ENCODE data around the gene SEL1L2.

The SEL1L2 gene

DNA sequence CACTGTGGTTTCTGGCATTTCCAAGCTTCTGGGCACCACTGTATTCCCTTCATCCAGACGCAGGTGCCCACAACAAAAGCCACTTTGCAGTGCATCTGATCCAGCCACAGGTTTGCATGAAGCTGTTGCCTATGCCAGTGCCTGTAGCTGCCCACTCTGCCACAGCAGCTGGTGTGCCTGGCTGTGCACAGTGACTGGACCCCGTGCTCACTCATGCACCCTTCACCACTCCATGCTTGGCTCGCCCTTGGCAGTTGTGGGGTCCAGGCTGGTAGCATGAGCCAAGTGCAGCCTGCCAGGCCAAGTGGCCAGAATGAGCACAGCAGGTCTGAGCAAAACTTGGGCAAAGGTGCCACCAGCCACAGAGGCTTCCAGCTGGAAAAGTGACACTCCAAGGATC, 42.7 kb downstream of the SEL1L2 start:
- no peaks in the 10 kb centered on the region for H3K4me1 ChIP-seq (ENCODE audit: low read length)
- no peaks in the 10 kb centered on the region for H3K36me3 ChIP-seq (replicated peaks; ENCODE audit: insufficient read depth, low read length)
- H3K9me2 ChIP-seq (replicated peaks; ENCODE audit: insufficient read depth, low read length) = no peaks in the 10 kb centered on the region
- DNase-seq = no peak
- no peak overlapping the region for H3K27ac ChIP-seq (ENCODE audit: low read length)
- no peaks in the 10 kb centered on the region for H4K20me1 ChIP-seq (ENCODE audit: insufficient read depth, low read length)
- H3K9ac ChIP-seq (ENCODE audit: low read length) = no peak overlapping the region
- no peaks in the 10 kb centered on the region for H3K79me2 ChIP-seq (ENCODE audit: low read length)
- no peaks in the 10 kb centered on the region for H3K9me3 ChIP-seq (replicated peaks; ENCODE audit: insufficient read depth, low read length)
- TF ChIP-seq EZH2 (optimal IDR thresholded peaks at IDR 0.05; ENCODE audit: low read depth, low read length) = no peak
- no peak for TF ChIP-seq CTCF (IDR thresholded peaks at IDR 0.05; ENCODE audit: low read length)
- no peak for TF ChIP-seq EZH2phosphoT487 (IDR thresholded peaks at IDR 0.05; ENCODE audit: low read length)
- H2AFZ ChIP-seq (ENCODE audit: low read length) = no peak overlapping the region
- no peaks in the 10 kb centered on the region for H3K27me3 ChIP-seq (replicated peaks; ENCODE audit: insufficient read depth, low read length)
- no peaks in the 10 kb centered on the region for H3F3A ChIP-seq (ENCODE audit: insufficient read depth, low read length)
- no peak overlapping the region for H3K4me2 ChIP-seq (ENCODE audit: low read depth, low read length)
- no peak overlapping the region for H3K4me3 ChIP-seq (ENCODE audit: low read length)

- Histone ChIP-seq H3K4me2 (ENCODE audit: low read depth, low read length) (no peak overlapping the region), H3K9ac (ENCODE audit: low read length) (no peak overlapping the region), H3K4me1 (ENCODE audit: low read length) (no peaks in the 10 kb centered on the region), H3K79me2 (ENCODE audit: low read length) (no peaks in the 10 kb centered on the region), H3K27me3 (replicated peaks; ENCODE audit: insufficient read depth, low read length) (no peaks in the 10 kb centered on the region), H3K9me3 (replicated peaks; ENCODE audit: insufficient read depth, low read length) (no peaks in the 10 kb centered on the region), H3K27ac (ENCODE audit: low read length) (no peak overlapping the region), H3K9me2 (replicated peaks; ENCODE audit: insufficient read depth, low read length) (no peaks in the 10 kb centered on the region), H3K4me3 (ENCODE audit: low read length) (no peak overlapping the region), H2AFZ (ENCODE audit: low read length) (no peak overlapping the region), H3F3A (ENCODE audit: insufficient read depth, low read length) (no peaks in the 10 kb centered on the region), H3K36me3 (replicated peaks; ENCODE audit: insufficient read depth, low read length) (no peaks in the 10 kb centered on the region), H4K20me1 (ENCODE audit: insufficient read depth, low read length) (no peaks in the 10 kb centered on the region)
- no peak for TF ChIP-seq EZH2 (optimal IDR thresholded peaks at IDR 0.05; ENCODE audit: low read depth, low read length)
- TF ChIP-seq CTCF (IDR thresholded peaks at IDR 0.05; ENCODE audit: low read length) = no peak
- TF ChIP-seq EZH2phosphoT487 (IDR thresholded peaks at IDR 0.05; ENCODE audit: low read length) = no peak
- DNase-seq = no peak
These were observed 49.4 kb downstream of the SEL1L2 start for GRCh38 chr20:13941031-13941430.

DNA sequence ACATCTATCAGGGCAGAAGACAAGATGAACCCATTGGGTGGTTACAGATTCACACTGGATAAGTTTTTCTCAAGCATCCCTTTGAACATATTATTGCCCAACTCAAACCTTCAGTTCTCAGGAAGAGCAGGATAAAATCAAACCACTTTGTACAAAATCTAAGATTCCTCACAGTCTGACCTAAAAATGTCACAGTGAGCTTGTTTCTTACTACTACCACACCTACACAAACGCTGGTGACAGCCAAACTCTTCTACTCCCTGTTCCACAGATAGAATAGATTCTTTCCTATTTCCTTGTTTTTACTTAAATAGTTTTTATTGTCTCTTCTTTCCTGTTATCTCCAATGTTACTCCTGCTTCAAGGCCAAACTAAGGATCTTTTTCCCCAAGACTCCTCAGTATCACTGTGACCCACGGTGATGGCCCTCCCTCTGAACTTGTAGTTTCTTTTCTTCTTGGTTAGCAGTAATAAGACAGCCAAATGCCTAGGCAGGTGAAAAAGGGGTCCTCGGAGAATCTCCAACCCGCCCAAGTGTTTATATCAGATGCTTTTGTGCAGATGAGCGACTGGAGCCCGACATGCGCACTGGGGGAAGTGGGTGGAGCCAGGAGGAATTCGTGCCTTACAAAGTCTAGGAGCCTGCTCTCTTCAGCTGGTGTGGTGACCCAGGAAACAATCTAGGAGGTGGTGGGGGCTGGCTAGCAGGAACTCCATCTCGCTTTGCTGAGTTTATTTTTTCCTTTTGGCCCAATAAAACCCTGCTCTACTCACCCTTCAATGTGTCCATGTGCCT, 53.4 kb downstream of the SEL1L2 start:
- Histone ChIP-seq H3K27me3 (replicated peaks; ENCODE audit: insufficient read depth, low read length) (no peaks in the 10 kb centered on the region), H3K27ac (ENCODE audit: low read length) (no peak overlapping the region), H3K4me1 (ENCODE audit: low read length) (peaks cover 9% of the 10 kb centered on the region; the same call in 1 of the 2 replicates), H3K79me2 (ENCODE audit: low read length) (no peaks in the 10 kb centered on the region), H3K9ac (ENCODE audit: low read length) (no peak overlapping the region), H3K9me3 (replicated peaks; ENCODE audit: insufficient read depth, low read length) (no peaks in the 10 kb centered on the region), H3K4me2 (ENCODE audit: low read depth, low read length) (no peak overlapping the region), H2AFZ (ENCODE audit: low read length) (no peak overlapping the region), H3K9me2 (replicated peaks; ENCODE audit: insufficient read depth, low read length) (no peaks in the 10 kb centered on the region), H3F3A (ENCODE audit: insufficient read depth, low read length) (no peaks in the 10 kb centered on the region), H4K20me1 (ENCODE audit: insufficient read depth, low read length) (no peaks in the 10 kb centered on the region), H3K4me3 (ENCODE audit: low read length) (no peak overlapping the region), H3K36me3 (replicated peaks; ENCODE audit: insufficient read depth, low read length) (no peaks in the 10 kb centered on the region)
- no peak for DNase-seq
- TF ChIP-seq EZH2 (optimal IDR thresholded peaks at IDR 0.05; ENCODE audit: low read depth, low read length) = no peak
- TF ChIP-seq CTCF (IDR thresholded peaks at IDR 0.05; ENCODE audit: low read length) = no peak
- TF ChIP-seq EZH2phosphoT487 (IDR thresholded peaks at IDR 0.05; ENCODE audit: low read length) = no peak
